Activated B cell treated with CpG ODN at 0.5 μM for 24 hours (primary cell): Measurements from ENCODE around the gene TTBK1. TPM values are rescaled to one million over a fixed set of nuclear protein-coding genes. Genes with fewer than 3 reads are reported as not detected.

Source experiments
- ATAC-seq: fragments of 200-7000 bp; cut with Tn5 transposase; one replicate; pipeline ENCODE4 v1.10.0; 2021; ENCODE audit warnings: low read depth, mild to moderate bottlenecking, moderate library complexity
- CTCF ChIA-PET: fragments of 350-600 bp; sonication (Branson Sonifier 250); formaldehyde crosslinking; loops from one replicate; lab custom pipeline; 2021; ENCODE audit warnings: antibody characterized with exemption; lab: Charles Lee
- POLR2A ChIA-PET: fragments of 350-600 bp; sonication (Branson Sonifier 250); formaldehyde crosslinking; loops from one replicate; lab custom pipeline; 2021; ENCODE audit warnings: antibody characterized with exemption; lab: Charles Lee
- DNase-seq: peaks from one replicate; pipeline ENCODE4 v3.0.0; 2022
- H3K27ac Mint-ChIP-seq: one replicate; pipeline ENCODE4 v1.8.0; 2020; ENCODE audit warnings: mixed read lengths
- H3K27me3 Mint-ChIP-seq: one replicate; pipeline ENCODE4 v1.8.0; 2021; ENCODE audit warnings: mixed read lengths
- H3K36me3 Mint-ChIP-seq: one replicate; pipeline ENCODE4 v1.8.0; 2021; ENCODE audit warnings: low read depth, mixed read lengths
- H3K4me1 Mint-ChIP-seq: one replicate; pipeline ENCODE4 v1.8.0; 2021; ENCODE audit warnings: mixed read lengths
- H3K4me3 Mint-ChIP-seq: one replicate; pipeline ENCODE4 v1.8.0; 2020; ENCODE audit warnings: mild to moderate bottlenecking, mixed read lengths
- H3K9me3 Mint-ChIP-seq: one replicate; pipeline ENCODE4 v1.8.0; 2020; ENCODE audit warnings: mixed read lengths
- intact Hi-C: fragments of 100-400 bp; cut with micrococcal nuclease; formaldehyde crosslinking; loops from one replicate; pipeline ENCODE4 v1.15.1; 2024
- total RNA-seq: library from RNA; stranded (reverse); gene quantifications from 2 replicates; pipeline ENCODE4 v1.2.3, GENCODE V29; 2022
- TF ChIP-seq, protein P1 (sequence below): fragments of 200-600 bp; IDR thresholded peaks from one replicate; pipeline ENCODE4 v1.8.0; 2022; ENCODE audit warnings: antibody characterized with exemption, mild to moderate bottlenecking

TTBK1 gene
- total RNA-seq, 1 donor from 2014 or later = 0.13 TPM

DNA sequence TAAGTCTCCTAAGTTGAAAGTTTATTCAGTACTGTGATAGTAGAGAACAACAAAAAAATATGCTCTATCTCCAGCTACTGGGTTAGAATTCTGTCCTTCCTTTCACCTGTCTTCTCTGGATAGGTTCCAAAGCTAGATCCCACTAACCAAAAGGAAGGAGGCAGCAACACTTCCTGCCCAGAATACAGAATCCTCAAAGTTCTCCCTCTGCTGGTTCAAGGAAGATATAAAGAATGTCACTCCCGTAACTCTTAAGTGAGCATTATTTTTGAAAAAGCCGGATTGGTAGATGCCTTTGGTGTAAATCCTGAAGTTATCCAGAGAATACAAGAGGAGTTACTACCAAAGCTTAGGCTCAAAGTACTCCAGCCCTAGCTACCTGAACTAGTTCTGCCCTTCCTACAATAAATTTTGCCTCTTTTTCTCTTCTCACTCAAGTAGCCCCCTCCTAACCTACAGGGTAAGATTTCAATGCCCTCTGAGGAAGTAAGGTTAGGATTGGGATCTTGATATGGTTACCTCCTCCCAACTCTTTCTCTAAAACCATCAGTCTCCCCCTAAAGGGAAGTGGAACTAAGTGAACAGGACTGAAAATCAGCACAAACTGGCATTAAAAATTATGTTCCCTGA lies 91.3 kb downstream of the TTBK1 start:
- Mint-ChIP-seq H3K4me1 (peaks cover 56% of the 10 kb centered on the region), H3K27me3 (no peaks in the 10 kb centered on the region), H3K9me3 (no peaks in the 10 kb centered on the region), H3K4me3 (no peak overlapping the region), H3K27ac (peak overlapping the region; percentile 15), H3K36me3 (peaks cover 64% of the 10 kb centered on the region)
- ATAC-seq (no peak), DNase-seq (no peak)
- POLR2A ChIA-PET = interaction anchor here (0.7 to 1.2 kb wide), 3 partner anchors 8 to 50 kb away, joined by 3 to 6 read pairs (median 4); partner anchors contain the start of gene CRIP3
- intact Hi-C loops = loop anchor here (1.0 kb wide), 2 partner anchors 26 to 71 kb away; partner anchors contain the start of gene CRIP3
- TF ChIP-seq, protein P1, sequence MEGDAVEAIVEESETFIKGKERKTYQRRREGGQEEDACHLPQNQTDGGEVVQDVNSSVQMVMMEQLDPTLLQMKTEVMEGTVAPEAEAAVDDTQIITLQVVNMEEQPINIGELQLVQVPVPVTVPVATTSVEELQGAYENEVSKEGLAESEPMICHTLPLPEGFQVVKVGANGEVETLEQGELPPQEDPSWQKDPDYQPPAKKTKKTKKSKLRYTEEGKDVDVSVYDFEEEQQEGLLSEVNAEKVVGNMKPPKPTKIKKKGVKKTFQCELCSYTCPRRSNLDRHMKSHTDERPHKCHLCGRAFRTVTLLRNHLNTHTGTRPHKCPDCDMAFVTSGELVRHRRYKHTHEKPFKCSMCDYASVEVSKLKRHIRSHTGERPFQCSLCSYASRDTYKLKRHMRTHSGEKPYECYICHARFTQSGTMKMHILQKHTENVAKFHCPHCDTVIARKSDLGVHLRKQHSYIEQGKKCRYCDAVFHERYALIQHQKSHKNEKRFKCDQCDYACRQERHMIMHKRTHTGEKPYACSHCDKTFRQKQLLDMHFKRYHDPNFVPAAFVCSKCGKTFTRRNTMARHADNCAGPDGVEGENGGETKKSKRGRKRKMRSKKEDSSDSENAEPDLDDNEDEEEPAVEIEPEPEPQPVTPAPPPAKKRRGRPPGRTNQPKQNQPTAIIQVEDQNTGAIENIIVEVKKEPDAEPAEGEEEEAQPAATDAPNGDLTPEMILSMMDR = no peak
- CTCF ChIA-PET = interaction anchor here (0.9 to 7.4 kb wide), 8 partner anchors 11 to 71 kb away, joined by 3 to 52 read pairs (median 6); partner anchors contain the start of gene CRIP3

DNA sequence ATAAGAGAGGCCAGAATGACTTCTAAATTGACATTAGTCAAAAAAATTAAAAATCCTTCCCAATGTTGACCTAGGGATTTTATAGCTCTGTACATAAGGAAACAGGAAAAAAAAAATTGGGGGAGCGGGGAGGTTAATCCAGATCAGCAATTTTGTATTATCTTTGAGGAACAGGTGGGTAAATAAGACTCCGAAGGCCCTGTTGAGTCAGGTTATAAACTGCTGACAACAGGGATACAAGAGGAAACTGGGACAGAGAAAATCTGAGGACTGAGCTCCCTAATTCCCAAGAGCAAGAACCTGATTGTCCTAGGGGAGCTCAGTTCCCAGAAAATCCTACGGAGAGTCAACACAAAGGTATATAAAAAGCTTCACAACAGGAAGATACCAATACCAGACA lies 92.2 kb downstream of the TTBK1 start:
- intact Hi-C loops = no loop called here

DNA sequence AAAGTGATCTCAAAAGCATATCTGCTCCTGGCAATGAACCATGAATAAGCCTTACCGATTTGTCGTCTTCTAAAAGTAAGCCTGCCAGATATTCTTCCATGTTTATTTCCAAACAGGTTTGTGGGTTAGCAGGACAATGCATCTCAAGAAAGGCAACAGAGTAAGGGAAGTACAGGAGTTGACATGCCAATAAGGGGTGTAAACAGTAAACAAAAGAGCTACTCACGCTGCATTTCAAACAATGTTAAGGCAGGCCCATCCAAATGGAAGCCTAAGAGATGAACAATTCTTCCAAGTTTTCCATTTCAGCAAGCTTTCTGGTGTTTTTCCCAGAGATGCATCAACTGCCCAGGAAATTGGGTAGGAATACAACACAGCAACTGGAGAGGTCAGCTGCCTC lies 93.1 kb downstream of the TTBK1 start:
- TF ChIP-seq, protein P1 = no peak
- ChIA-PET POLR2A (interaction anchor here (1.1 to 5.7 kb wide), 2 partner anchors 14 to 31 kb away, joined by 3 to 39 read pairs; partner anchors contain the start of gene ZNF318), CTCF (interaction anchor here (0.6 to 7.4 kb wide), 2 partner anchors 9 to 27 kb away, joined by 3 to 52 read pairs; partner anchors contain the start of gene CRIP3)
- ATAC-seq (no peak), DNase-seq (no peak)
- Mint-ChIP-seq H3K27me3 (no peaks in the 10 kb centered on the region), H3K4me3 (no peak overlapping the region), H3K36me3 (peaks cover 74% of the 10 kb centered on the region), H3K9me3 (no peaks in the 10 kb centered on the region), H3K27ac (no peak overlapping the region), H3K4me1 (peaks cover 59% of the 10 kb centered on the region)
- intact Hi-C loops = no loop called here

More for the DNA sequence above, 92.2 kb downstream of the TTBK1 start:
- CTCF ChIA-PET = interaction anchor here (0.7 to 7.4 kb wide), 7 partner anchors 15 to 72 kb away, joined by 3 to 52 read pairs (median 4); partner anchors contain the start of gene CRIP3
- POLR2A ChIA-PET = interaction anchor here (0.6 to 5.7 kb wide), 2 partner anchors 13 to 32 kb away, joined by 13 to 39 read pairs; partner anchors contain the start of gene ZNF318
- no peak overlapping the region for H3K4me3 Mint-ChIP-seq
- no peaks in the 10 kb centered on the region for H3K9me3 Mint-ChIP-seq
- peaks cover 64% of the 10 kb centered on the region for H3K4me1 Mint-ChIP-seq
- ATAC-seq = no peak
- no peaks in the 10 kb centered on the region for H3K27me3 Mint-ChIP-seq
- peaks cover 72% of the 10 kb centered on the region for H3K36me3 Mint-ChIP-seq
- H3K27ac Mint-ChIP-seq = peak overlapping the region; percentile 21
- DNase-seq = no peak
- TF ChIP-seq, protein P1 = no peak

Other genes starting within 250 kb of the TTBK1 start
- gene MEA1, start 229.5 kb upstream of the TTBK1 start, total RNA-seq = 44.4 and 48.3 TPM in 2 replicates
- 36.4 and 36.7 TPM in 2 replicates for gene KLHDC3, start 229.2 kb upstream of the TTBK1 start, total RNA-seq
- 51.7 and 53.9 TPM in 2 replicates for gene RRP36, start 221.9 kb upstream of the TTBK1 start, total RNA-seq
- gene CUL7, start 189.6 kb upstream of the TTBK1 start, total RNA-seq = 15.9 and 19.1 TPM in 2 replicates
- gene MRPL2, start 184.0 kb upstream of the TTBK1 start, total RNA-seq = 43.9 and 47.8 TPM in 2 replicates
- gene KLC4, start 183.8 kb upstream of the TTBK1 start, total RNA-seq = 17.0 and 19.8 TPM in 2 replicates
- gene PTK7, start 167.2 kb upstream of the TTBK1 start, total RNA-seq = 0.66 and 0.82 TPM in 2 replicates
- 35.9 and 37.8 TPM in 2 replicates for gene SRF, start 72.2 kb upstream of the TTBK1 start, total RNA-seq
- gene CUL9, start 61.3 kb upstream of the TTBK1 start, total RNA-seq = 69.2 and 70.8 TPM in 2 replicates
- gene DNPH1, start 14.0 kb upstream of the TTBK1 start, total RNA-seq = 56.7 and 57.5 TPM in 2 replicates
- gene SLC22A7, start 54.8 kb downstream of the TTBK1 start, total RNA-seq = not detected in 2 replicates
- 42.2 and 49.9 TPM in 2 replicates for gene CRIP3, start 65.3 kb downstream of the TTBK1 start, total RNA-seq
- gene ZNF318, start 126.2 kb downstream of the TTBK1 start, total RNA-seq = 135 and 159 TPM in 2 replicates
- 59.5 and 74.6 TPM in 2 replicates for gene ABCC10, start 184.1 kb downstream of the TTBK1 start, total RNA-seq
- gene DLK2, start 212.1 kb downstream of the TTBK1 start, total RNA-seq = 1.4 TPM in 2 replicates
- 36.0 and 45.3 TPM in 2 replicates for gene TJAP1, start 234.1 kb downstream of the TTBK1 start, total RNA-seq